Subcutaneous adipose tissue (tissue), 4 donors: ENCODE data around the gene NEK10. TPM values are rescaled to one million over a fixed set of nuclear protein-coding genes. Genes with fewer than 3 reads are reported as not detected.

Source experiments
- total RNA-seq, 4 donors: library from RNA; depleted of rRNA; stranded (reverse); fragments of >200 nt; gene quantifications; one replicate each; pipeline ENCODE4 v1.1.0, GENCODE V29; 2016
- TF ChIP-seq, protein P1 (sequence below): fragments of 450-650 bp; IDR thresholded peaks from one replicate; pipeline ENCODE4 v1.5.1; 2016; ENCODE audit warnings: low read depth, mild to moderate bottlenecking, control low read depth, antibody characterized with exemption, moderate library complexity

The NEK10 gene
- total RNA-seq, 4 donors from 2014 or later: 0.44 to 2.6 (median 1.1) TPM

- TF ChIP-seq, protein P1, sequence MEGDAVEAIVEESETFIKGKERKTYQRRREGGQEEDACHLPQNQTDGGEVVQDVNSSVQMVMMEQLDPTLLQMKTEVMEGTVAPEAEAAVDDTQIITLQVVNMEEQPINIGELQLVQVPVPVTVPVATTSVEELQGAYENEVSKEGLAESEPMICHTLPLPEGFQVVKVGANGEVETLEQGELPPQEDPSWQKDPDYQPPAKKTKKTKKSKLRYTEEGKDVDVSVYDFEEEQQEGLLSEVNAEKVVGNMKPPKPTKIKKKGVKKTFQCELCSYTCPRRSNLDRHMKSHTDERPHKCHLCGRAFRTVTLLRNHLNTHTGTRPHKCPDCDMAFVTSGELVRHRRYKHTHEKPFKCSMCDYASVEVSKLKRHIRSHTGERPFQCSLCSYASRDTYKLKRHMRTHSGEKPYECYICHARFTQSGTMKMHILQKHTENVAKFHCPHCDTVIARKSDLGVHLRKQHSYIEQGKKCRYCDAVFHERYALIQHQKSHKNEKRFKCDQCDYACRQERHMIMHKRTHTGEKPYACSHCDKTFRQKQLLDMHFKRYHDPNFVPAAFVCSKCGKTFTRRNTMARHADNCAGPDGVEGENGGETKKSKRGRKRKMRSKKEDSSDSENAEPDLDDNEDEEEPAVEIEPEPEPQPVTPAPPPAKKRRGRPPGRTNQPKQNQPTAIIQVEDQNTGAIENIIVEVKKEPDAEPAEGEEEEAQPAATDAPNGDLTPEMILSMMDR: no peak
These were observed 231.2 kb downstream of the NEK10 start for GRCh38 chr3:27138005-27138404.

GRCh38 chr3:27134171-27134796, 234.9 kb downstream of the NEK10 start:
- TF ChIP-seq, protein P1: no peak

- TF ChIP-seq, protein P1: no peak
These were observed 236.1 kb downstream of the NEK10 start for GRCh38 chr3:27133060-27133459.

- TF ChIP-seq, protein P1: no peak
These were observed 238.4 kb downstream of the NEK10 start for GRCh38 chr3:27130796-27131195.

DNA sequence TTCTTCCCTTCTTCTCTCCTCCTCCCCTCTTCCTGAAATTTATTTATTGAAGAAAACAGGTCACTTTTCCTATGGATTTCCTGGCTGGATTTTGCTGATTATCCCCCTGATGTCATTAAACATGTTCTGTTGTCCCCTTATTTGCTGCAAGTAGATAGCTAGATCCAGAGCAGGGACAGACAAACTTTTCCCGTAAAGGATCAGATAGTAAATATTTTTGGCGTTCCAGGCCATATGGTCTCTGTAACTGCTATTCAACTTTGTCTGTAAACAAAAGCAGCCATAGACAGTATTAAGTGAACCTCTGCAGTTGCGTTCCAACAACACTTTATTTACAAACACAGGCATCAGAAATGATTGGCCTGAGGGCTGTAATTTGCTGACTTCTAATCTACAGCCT, 241.3 kb downstream of the NEK10 start:
- TF ChIP-seq, protein P1: no peak

DNA sequence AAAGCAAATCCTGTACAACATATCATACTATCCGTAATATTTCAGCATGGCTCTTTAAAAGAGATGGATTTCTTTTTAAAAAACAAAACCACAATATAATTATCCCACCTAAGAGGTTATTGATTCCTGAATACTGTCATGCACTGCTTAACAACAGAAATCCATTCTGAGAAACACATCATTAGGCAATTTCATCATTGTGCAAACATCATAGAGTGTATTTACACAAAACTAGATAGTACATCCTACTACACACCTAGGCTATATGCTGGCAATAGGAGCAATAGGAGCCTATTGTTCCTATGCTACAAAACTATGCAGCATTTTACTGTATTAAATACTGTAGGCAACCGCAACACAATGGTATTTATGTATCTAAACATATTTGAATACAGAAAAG, 242.0 kb downstream of the NEK10 start:
- TF ChIP-seq, protein P1: no peak

DNA sequence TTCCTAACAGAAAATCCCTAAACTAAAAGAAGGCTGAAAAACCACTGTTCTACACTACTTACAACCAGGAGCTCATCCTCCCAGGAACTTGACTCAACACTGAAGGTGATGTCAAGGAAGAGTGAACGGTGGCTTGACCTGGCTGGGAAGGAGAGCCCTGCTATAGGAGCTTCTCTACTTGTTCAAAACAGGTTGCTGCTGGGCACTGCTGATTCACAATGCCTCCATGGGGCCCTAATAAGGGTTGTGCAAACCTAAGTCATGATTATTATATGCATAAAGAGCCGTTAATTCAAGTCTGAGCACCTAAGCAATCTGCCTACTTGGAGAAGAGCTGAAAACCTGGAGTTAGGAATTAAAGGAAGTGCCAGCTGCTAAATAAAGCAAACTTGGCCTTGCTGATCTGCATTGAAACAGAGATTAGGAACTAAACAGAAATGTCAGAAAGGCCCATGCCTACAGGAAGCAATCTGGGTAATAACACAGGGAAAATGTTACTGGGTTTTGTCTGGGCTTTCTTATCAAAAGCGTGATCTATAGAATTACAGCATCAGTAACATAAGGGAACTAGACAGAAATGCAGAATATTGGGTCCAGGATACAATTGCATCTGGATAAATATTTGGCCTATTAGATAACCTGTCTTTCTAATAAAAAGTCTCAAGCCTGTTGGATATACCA, 243.2 kb downstream of the NEK10 start:
- TF ChIP-seq, protein P1: no peak
